B cell (primary cell): ENCODE data around the gene SMOC1. TPM values are rescaled to one million over a fixed set of nuclear protein-coding genes. Genes with fewer than 3 reads are reported as not detected.

Experiments
- ATAC-seq: fragments of 200-7000 bp; cut with Tn5 transposase; one replicate; pipeline ENCODE4 v1.10.0; 2021; ENCODE audit warnings: low read depth, mild to moderate bottlenecking, moderate number of reproducible peaks, moderate library complexity
- CTCF ChIA-PET: fragments of 350-600 bp; sonication (Branson Sonifier 250); formaldehyde crosslinking; loops from one replicate; lab custom pipeline; 2021; ENCODE audit warnings: antibody characterized with exemption, inconsistent platforms; lab: Charles Lee
- POLR2A ChIA-PET: fragments of 350-600 bp; sonication (Branson Sonifier 250); formaldehyde crosslinking; loops from one replicate; lab custom pipeline; 2021; ENCODE audit warnings: antibody characterized with exemption; lab: Charles Lee
- DNase-seq: peaks from one replicate; pipeline ENCODE4 v3.0.0; 2013
- H2AFZ ChIP-seq: 2 replicates; pipeline ENCODE4 v1.6.1; 2012; ENCODE audit warnings: mild to moderate bottlenecking, low read depth, low read length; ENCODE audit not compliant: insufficient read depth, poor library complexity, severe bottlenecking
- H3K27ac ChIP-seq, 2 donors: 1 replicate in 1 of 2; 2 replicates in 1 of 2; pipeline ENCODE4 v1.5.1; 2012 to 2013; ENCODE audit warnings: low read length in 2 of 2, mild to moderate bottlenecking in 2 of 2, moderate library complexity in 1 of 2
- H3K27me3 ChIP-seq, 4 experiments: fragments of 200-600 bp in 1 of 4; sonication (generic) in 1 of 4; replicated peaks in 1 of 4; 1 replicate in 2 of 4; 2 replicates in 2 of 4; pipeline versions ENCODE4 v1.6.1 to v1.7.0; 2013 to 2016; ENCODE audit warnings: low read length in 3 of 4, mild to moderate bottlenecking in 2 of 4, mixed read lengths in 1 of 4, moderate library complexity in 1 of 4; ENCODE audit not compliant: insufficient read depth in 4 of 4, control insufficient read depth in 3 of 4; ENCODE audit errors: control extremely low read depth in 1 of 4
- H3K36me3 ChIP-seq, 2 experiments: replicated peaks in 1 of 2; 1 replicate in 1 of 2; 2 replicates in 1 of 2; pipeline versions ENCODE4 v1.6.1 to v1.7.1; 2013; ENCODE audit warnings: low read length in 1 of 2; ENCODE audit not compliant: insufficient read depth in 2 of 2, control insufficient read depth in 1 of 2; ENCODE audit errors: control extremely low read depth in 1 of 2, extremely low read depth in 1 of 2
- H3K4me1 ChIP-seq, 2 donors: fragments of 200-600 bp in 1 of 2; sonication (generic) in 1 of 2; 1 replicate in 1 of 2; 2 replicates in 1 of 2; pipeline versions ENCODE4 v1.5.1 to v1.6.1; 2013 to 2017; ENCODE audit warnings: low read length in 2 of 2; ENCODE audit not compliant: control insufficient read depth in 2 of 2, insufficient read depth in 2 of 2
- H3K4me2 ChIP-seq: replicated peaks from 2 replicates; pipeline ENCODE3; 2012; ENCODE audit warnings: mild to moderate bottlenecking, low read depth, low read length; ENCODE audit not compliant: poor library complexity, severe bottlenecking
- H3K4me3 ChIP-seq, 5 experiments: fragments of 200-600 bp in 1 of 5; sonication (generic) in 1 of 5; 1 replicate in 3 of 5; 2 replicates in 2 of 5; pipeline versions ENCODE4 v1.5.1 to v1.7.0; 2011 to 2016; ENCODE audit warnings: low read length in 4 of 5, mild to moderate bottlenecking in 4 of 5, low read depth in 2 of 5, control low read depth in 1 of 5, moderate library complexity in 1 of 5; ENCODE audit not compliant: insufficient read depth in 1 of 5; ENCODE audit errors: control extremely low read depth in 1 of 5, extremely low read depth in 1 of 5
- H3K79me2 ChIP-seq: fragments of 200-600 bp; sonication (generic); one replicate; pipeline ENCODE4 v1.6.0; 2016; ENCODE audit warnings: low read length; ENCODE audit not compliant: control insufficient read depth, insufficient read depth
- H3K9ac ChIP-seq: fragments of 200-600 bp; sonication (generic); 2 replicates; pipeline ENCODE4 v1.6.1; 2017; ENCODE audit warnings: mild to moderate bottlenecking, low read length, moderate library complexity
- H3K9me3 ChIP-seq, 3 donors: one replicate each; pipeline versions ENCODE4 v1.6.1 to v1.7.1; 2013; ENCODE audit warnings: low read length in 2 of 3; ENCODE audit not compliant: control insufficient read depth in 2 of 3, insufficient read depth in 1 of 3; ENCODE audit errors: control extremely low read depth in 1 of 3
- H4K20me1 ChIP-seq: 2 replicates; pipeline ENCODE4 v1.6.0; 2012; ENCODE audit warnings: mild to moderate bottlenecking, low read length; ENCODE audit not compliant: insufficient read depth, control insufficient read depth, poor library complexity, severe bottlenecking
- H3K27ac Mint-ChIP-seq: one replicate; pipeline ENCODE4 v1.8.0; 2021; ENCODE audit warnings: mixed read lengths
- H3K27me3 Mint-ChIP-seq: one replicate; pipeline ENCODE4 v1.8.0; 2021; ENCODE audit warnings: mixed read lengths
- H3K4me1 Mint-ChIP-seq: one replicate; pipeline ENCODE4 v1.8.0; 2021; ENCODE audit warnings: mixed read lengths
- H3K4me3 Mint-ChIP-seq: one replicate; pipeline ENCODE4 v1.8.0; 2021; ENCODE audit warnings: mixed read lengths
- H3K9me3 Mint-ChIP-seq: one replicate; pipeline ENCODE4 v1.8.0; 2022; ENCODE audit warnings: mixed read lengths; ENCODE audit not compliant: insufficient read depth
- CTCF ChIP-seq: fragments of 200-600 bp; IDR thresholded peaks from one replicate; pipeline ENCODE4 v1.8.0; 2022; ENCODE audit warnings: antibody characterized with exemption, mild to moderate bottlenecking
- EZH2 ChIP-seq: IDR thresholded peaks from 2 replicates; pipeline ENCODE4 v1.6.1; 2012; ENCODE audit warnings: borderline replicate concordance, low read depth, mild to moderate bottlenecking, moderate library complexity, low read length; ENCODE audit not compliant: insufficient read depth, poor library complexity, severe bottlenecking
- intact Hi-C: fragments of 100-400 bp; cut with micrococcal nuclease; formaldehyde crosslinking; loops from one replicate; pipeline ENCODE4 v1.10.0; 2022
- polyA plus RNA-seq: library from polyadenylated mRNA; depleted of rRNA; stranded (reverse); fragments of >200 nt; gene quantifications from 2 replicates; pipeline ENCODE4 v1.2.3, GENCODE V29; 2012
- total RNA-seq, 2 donors: library from RNA; stranded (reverse); fragments of 120-200 nt in 1 of 2; gene quantifications; 1 replicate in 1 of 2; 2 replicates in 1 of 2; pipeline versions ENCODE4 v1.2.3 to v1.2.4, GENCODE V29; 2013 to 2022

SMOC1 gene
- total and polyA plus RNA-seq, 2 donors (not counting 1 experiment from before 2014, with no cell fraction given): 0.04 to 0.84 TPM

DNA sequence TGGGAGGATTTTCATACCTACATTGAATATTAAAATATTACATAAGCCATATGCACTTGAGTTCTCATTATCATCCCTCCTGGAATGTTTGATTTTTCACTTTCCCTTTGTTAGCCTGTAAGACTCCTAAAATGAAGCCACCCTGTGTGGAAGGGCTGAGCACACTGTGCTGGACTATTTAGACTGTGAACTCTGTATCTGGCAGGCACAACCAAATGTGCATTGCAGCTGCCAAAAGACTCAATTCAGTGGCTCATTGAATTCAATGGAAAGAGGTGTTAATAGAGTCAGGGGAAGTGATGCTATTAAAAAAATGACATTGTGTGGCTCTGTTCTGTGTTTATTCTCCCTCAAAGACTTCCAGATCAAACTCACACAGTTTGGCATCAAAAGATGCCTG lies 111.1 kb downstream of the SMOC1 start:
- DNase-seq (no peak), ATAC-seq (no peak)
- no peak overlapping the region for H3K4me3 ChIP-seq
- H3K27ac Mint-ChIP-seq: no peak overlapping the region
- H3K9me3 Mint-ChIP-seq: no peaks in the 10 kb centered on the region
- H3K79me2 ChIP-seq: no peaks in the 10 kb centered on the region
- H3K4me3 Mint-ChIP-seq: no peak overlapping the region
- TF ChIP-seq CTCF (no peak), EZH2 (no peak)
- no peaks in the 10 kb centered on the region for H3K36me3 ChIP-seq
- H3K27me3 ChIP-seq: peaks cover 0 to 12% (median 0%) of the 10 kb centered on the region in 4 experiments
- no peak overlapping the region for H2AFZ ChIP-seq
- POLR2A ChIA-PET: no interaction called here
- no peaks in the 10 kb centered on the region for H3K4me1 ChIP-seq
- H3K27ac ChIP-seq: no peak overlapping the region
- no peaks in the 10 kb centered on the region for H3K4me1 Mint-ChIP-seq
- no peak overlapping the region for H3K9ac ChIP-seq
- no peaks in the 10 kb centered on the region for H4K20me1 ChIP-seq
- CTCF ChIA-PET: no interaction called here
- H3K9me3 ChIP-seq: no peaks in the 10 kb centered on the region
- intact Hi-C loops: no loop called here
- H3K4me2 ChIP-seq: no peak overlapping the region
- H3K27me3 Mint-ChIP-seq: peaks cover 40% of the 10 kb centered on the region

DNA sequence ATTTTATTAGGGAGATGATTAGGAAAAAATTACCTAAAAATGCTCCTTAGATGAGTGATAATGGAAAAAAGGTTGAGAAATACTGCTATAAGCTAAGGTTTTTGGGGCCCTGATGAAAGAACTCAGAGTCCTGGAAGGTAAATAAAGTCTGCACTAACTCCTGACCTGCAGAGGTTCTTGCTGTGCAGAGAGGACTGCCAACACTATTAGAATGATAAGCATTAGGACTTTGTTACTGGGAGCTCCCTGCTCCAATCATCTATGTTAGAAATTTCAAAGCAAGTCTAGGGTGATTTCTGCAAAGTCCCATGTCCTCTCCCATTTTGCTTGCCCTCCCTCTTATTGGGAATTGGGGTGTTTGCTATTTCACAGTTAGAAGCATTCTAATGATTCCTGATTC lies 112.2 kb downstream of the SMOC1 start:
- Histone ChIP-seq H3K27me3 (peaks cover 0 to 12% (median 0%) of the 10 kb centered on the region in 4 experiments), H3K27ac (no peak overlapping the region), H3K4me3 (no peak overlapping the region), H3K9ac (no peak overlapping the region), H4K20me1 (no peaks in the 10 kb centered on the region), H3K9me3 (no peaks in the 10 kb centered on the region), H3K79me2 (no peaks in the 10 kb centered on the region), H3K4me2 (no peak overlapping the region), H3K4me1 (no peaks in the 10 kb centered on the region), H2AFZ (no peak overlapping the region), H3K36me3 (no peaks in the 10 kb centered on the region)
- Mint-ChIP-seq H3K4me3 (no peak overlapping the region), H3K4me1 (no peaks in the 10 kb centered on the region), H3K9me3 (no peaks in the 10 kb centered on the region), H3K27me3 (peaks cover 40% of the 10 kb centered on the region), H3K27ac (no peak overlapping the region)
- CTCF ChIA-PET: interaction anchor here (0.8 kb wide), 1 partner anchor 447 kb away, joined by 3 read pairs; no protein-coding TSS in a partner anchor
- POLR2A ChIA-PET: no interaction called here
- DNase-seq (no peak), ATAC-seq (no peak)
- TF ChIP-seq CTCF (no peak), EZH2 (no peak)
- intact Hi-C loops: no loop called here
